Measurements from ENCODE around the gene SEMA3F.
"Not testable (repeated sequence)": the region's sequence is repeated elsewhere in the genome, so short reads cannot be mapped to it uniquely, and the experiment has no call there.

Gene SEMA3F

DNA sequence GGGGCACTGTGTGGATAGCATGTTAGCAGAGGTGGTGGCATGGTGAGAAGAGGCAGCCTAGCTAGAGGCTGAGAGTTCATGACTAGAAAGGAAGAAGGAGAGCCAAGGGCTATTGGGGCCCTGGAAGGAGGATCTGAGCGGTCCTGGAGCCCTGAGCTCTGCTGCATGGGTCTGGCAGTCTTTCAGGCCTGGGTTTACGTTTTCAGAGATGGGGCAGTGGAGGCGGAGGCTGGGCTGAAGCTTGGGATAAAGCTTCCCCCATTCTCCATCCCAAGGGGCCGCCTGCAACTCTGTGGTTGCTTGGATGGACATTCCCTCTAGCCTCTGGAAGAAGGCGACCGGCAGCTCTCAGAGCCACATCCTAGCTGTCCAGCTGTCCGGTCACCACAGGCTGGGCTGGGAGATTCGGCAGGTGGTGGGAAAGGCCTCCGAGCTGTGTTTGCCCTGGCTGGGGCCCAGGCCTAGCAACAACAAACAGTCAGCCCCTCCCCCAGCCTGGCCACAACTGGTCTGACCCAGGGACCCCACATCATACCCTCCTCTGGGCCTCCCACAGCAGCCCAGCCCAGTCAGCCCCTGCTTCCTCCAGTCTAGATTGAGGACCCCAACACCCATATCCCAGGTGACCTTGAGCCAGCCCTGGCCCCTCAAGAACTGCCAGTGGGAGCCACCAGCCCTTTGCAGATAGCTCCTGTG lies 48.1 kb downstream of the SEMA3F start:
- Mint-ChIP-seq H3K27ac (no peak overlapping the region), H3K4me3 (no peak overlapping the region), H3K9me3 (no peaks in the 10 kb centered on the region), H3K36me3 (no peaks in the 10 kb centered on the region), H3K4me1 (no peaks in the 10 kb centered on the region), H3K27me3 (peaks cover 26% of the 10 kb centered on the region)

DNA sequence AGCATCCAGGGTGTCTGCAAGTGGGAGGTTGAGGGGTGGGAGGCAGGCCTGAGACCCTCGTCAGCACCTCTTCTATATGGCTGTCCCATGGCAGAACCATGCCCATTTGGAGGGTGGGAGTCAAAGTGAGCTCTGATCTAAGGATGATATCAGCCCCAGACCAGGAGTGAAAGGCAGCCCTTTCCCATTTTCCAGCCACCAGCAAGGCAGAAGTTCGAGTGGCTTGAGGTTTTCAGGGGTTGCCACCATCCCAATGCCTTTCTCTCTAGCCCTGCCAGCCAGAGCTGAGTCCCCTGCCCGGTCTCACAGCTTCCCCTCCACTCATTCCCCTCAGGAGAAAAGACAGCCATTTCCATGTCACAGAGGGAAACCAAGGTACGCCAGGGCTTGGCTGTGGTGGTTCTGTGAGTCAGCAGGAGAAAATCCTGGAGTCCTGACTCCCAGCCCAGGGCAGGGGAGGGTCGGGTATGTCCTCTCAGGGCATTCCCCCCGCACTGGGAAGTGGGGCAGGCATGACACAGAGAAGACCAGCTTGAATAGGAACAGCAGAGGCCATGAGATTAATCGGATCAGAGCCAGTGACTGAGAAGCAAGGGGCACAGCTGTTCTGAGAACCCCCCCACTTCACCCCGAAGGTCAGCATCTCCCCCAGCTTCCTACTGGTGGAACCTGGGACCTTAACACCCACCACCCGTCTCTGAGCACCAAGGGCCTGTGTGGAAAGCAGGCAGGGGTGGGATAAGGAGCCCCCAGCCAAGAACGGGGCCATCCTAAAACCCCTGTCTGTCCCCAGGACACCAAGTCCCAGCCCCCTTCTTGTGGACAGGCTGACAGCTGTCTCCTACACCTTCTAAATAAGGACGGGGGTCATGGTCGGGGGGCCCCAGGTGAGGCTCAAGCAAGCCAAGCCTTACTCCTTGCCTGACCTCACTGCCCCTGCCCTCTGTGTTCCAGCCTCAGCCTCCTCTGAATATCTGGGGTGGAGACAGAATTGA lies 49.0 kb downstream of the SEMA3F start:
- no peak overlapping the region for H3K27ac Mint-ChIP-seq
- no peaks in the 10 kb centered on the region for H3K4me1 Mint-ChIP-seq
- H3K27me3 Mint-ChIP-seq: peaks cover 27% of the 10 kb centered on the region
- H3K36me3 Mint-ChIP-seq: no peaks in the 10 kb centered on the region
- no peak overlapping the region for H3K4me3 Mint-ChIP-seq
- no peaks in the 10 kb centered on the region for H3K9me3 Mint-ChIP-seq

DNA sequence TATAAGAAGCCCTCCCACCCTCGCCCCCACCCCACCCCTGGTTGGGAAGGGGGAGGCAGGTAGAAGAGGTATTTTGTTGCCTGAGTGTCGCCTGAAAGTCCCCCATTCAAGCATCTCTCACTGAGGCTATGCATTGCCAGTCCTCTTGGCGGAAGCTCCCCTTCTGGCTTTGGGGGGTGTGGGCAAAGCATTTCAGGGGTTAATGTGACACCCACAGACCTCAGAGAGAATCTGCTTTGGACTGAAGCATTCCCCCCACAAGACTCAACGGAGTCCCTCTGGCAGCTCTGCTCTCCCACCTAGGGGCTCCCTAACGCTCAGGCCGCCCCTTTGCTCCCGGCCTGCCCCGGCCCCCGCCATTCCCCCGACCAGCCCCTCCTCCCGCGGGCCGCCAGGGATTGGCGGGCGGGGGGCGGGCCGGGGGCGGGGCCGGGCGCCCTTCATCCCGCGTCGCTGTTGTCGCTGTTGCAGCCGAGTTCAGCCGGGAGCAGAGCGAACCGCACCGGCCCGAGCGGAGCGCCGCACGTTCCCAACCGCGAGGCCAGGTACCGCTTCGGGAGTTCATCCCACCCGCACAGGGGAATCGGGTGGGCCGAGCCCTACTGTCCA lies 49.8 kb downstream of the SEMA3F start, which contains the start of gene SLC38A3:
Gene SLC38A3, plus strand, starts transcription at position 468 of the 609 bp plus-strand sequence. CDS start 8,929 bp downstream, outside the sequence.
- Mint-ChIP-seq H3K36me3 (no peaks in the 10 kb centered on the region), H3K27me3 (peaks cover 27% of the 10 kb centered on the region), H3K27ac (no peak within 1 kb of the TSS), H3K9me3 (no peaks in the 10 kb centered on the region), H3K4me3 (no peak within 1 kb of the TSS), H3K4me1 (no peaks in the 10 kb centered on the region)

DNA sequence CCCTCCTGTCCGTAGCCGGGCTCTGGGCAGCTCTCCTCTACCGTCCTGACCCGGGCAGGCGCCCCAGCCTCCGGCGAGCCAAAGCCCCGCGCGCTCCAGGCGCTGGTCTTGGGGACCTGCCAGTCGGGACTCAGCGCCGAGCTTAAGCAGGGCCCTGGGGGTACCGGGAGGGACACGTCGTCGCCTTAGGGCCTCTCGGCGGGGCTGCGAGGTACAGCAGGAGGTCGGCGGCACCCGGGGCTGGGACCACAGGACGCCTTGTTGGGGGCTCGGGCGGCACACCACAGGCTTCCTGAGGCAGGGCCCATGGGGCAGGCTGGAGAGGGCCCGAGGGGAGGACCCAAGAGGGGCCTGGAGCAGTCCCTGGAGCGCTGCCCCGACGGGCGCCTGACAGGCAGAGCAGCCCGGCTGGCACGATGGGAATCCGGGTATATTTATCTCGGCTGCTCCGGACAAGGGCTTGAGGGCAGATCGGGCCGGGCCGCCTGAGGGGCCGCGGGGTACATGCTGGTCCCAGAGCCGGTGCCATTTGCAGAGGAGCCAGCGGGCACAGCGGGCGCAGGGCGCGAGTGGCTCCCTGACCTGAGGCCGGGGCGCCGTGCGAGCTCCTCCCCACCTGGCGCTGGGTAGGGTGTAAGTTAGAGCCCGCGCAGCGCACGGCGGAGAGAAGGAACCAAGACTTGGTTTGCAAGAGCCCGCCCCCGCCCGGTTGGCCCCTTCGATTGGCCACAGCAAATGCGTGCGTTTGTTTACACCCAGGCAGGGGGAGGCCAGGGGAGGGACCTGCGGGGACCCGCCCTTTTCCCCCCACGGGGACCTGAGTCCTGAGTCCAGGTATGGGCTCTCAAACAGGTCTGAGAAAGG lies 50.5 kb downstream of the SEMA3F start:
- Mint-ChIP-seq H3K4me1 (no peaks in the 10 kb centered on the region), H3K4me3 (no peak overlapping the region), H3K27me3 (peaks cover 26% of the 10 kb centered on the region), H3K9me3 (no peaks in the 10 kb centered on the region), H3K27ac (no peak overlapping the region), H3K36me3 (no peaks in the 10 kb centered on the region)

DNA sequence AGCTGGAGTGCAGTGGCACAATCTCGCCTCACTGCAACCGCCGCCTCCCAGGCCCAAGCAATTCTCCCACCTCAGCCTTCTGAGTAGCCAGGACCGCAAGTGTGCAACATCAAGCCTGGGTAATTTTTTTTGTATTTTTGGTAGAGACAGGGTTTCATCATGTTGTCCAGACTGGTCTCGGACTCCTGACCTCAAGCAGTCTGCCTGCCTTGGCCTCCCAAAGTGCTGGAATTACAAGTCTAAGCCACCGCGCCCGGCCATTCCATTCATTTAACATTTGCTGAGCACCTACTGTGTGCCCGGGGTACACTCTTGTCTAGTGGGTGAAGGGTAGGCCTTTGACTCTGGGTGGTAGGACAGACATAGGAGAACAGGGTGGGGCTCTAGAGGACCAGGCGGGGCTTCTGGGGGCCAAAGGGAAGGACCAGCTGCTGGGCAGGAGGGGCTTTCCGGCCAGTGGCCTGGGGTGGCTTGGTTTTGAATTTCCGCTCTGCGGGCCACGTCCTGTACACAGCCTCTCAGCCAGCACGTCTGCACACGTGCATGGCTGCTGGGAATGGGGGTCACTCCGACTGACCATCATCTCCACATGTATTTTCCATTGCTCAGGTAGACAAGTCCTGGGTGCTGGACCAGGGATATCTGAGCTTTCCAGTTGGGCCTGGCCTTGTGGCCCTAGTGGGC lies 52.4 kb downstream of the SEMA3F start:
- peaks cover 21% of the 10 kb centered on the region for H3K27me3 Mint-ChIP-seq
- H3K27ac Mint-ChIP-seq: no peak overlapping the region
- no peak overlapping the region for H3K4me3 Mint-ChIP-seq
- H3K4me1 Mint-ChIP-seq: no peaks in the 10 kb centered on the region
- no peaks in the 10 kb centered on the region for H3K36me3 Mint-ChIP-seq
- H3K9me3 Mint-ChIP-seq: no peaks in the 10 kb centered on the region

DNA sequence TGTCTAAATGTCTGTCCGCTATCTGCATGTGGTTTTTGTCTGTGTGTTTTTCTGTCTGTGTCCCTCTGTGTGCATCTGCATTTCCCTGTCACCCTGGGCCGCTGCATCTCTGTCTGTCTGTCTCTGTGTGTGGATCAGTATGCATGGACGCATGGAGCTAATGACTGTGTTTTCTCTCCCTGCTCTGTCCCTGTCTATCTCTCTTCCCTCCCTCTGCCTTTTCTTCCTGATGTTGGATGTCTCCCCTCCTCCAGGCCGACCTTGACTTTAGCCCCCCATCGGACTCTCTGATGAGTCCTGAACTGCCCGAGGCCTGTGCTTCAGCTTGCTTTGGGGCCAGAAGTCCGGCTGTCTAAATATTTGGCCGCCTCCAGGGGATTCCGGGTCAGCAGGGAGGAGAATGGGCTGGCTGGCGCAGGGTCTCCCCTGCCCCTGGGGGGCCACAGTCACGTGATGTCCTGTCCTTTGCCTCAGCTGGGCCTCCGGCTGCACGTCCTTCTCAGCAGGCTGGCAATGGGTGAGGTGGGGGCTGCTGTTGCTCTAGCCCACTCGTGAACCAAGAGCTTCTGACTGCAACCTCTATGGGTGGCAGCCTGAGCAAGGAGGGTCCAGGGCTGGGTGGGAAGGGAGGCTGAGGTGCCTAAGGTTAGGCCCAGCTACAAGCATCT lies 53.7 kb downstream of the SEMA3F start:
- Mint-ChIP-seq H3K27me3 (peaks cover 11% of the 10 kb centered on the region), H3K27ac (no peak overlapping the region), H3K9me3 (no peaks in the 10 kb centered on the region), H3K4me1 (no peaks in the 10 kb centered on the region), H3K4me3 (no peak overlapping the region), H3K36me3 (no peaks in the 10 kb centered on the region)

DNA sequence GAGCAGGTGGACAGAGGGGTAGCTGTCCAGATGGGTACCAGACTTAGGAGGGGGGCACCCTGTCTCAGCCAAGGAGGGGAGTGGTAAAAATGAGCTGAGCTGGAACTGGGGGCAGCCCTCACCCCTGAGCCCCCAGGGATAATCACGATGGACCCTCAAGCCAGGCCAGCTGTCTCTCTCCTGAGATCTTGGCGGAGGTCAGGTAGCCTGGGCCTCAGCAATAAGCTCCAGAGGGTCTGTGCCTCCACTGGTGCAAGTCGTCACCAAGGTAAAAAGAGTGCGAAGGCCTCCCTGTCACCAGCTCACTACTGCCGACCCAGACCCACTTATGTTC lies 55.0 kb downstream of the SEMA3F start:
- no peak overlapping the region for H3K4me3 Mint-ChIP-seq
- H3K27me3 Mint-ChIP-seq: peaks cover 7% of the 10 kb centered on the region
- no peaks in the 10 kb centered on the region for H3K9me3 Mint-ChIP-seq
- no peak overlapping the region for H3K27ac Mint-ChIP-seq
- H3K36me3 Mint-ChIP-seq: no peaks in the 10 kb centered on the region
- no peaks in the 10 kb centered on the region for H3K4me1 Mint-ChIP-seq

DNA sequence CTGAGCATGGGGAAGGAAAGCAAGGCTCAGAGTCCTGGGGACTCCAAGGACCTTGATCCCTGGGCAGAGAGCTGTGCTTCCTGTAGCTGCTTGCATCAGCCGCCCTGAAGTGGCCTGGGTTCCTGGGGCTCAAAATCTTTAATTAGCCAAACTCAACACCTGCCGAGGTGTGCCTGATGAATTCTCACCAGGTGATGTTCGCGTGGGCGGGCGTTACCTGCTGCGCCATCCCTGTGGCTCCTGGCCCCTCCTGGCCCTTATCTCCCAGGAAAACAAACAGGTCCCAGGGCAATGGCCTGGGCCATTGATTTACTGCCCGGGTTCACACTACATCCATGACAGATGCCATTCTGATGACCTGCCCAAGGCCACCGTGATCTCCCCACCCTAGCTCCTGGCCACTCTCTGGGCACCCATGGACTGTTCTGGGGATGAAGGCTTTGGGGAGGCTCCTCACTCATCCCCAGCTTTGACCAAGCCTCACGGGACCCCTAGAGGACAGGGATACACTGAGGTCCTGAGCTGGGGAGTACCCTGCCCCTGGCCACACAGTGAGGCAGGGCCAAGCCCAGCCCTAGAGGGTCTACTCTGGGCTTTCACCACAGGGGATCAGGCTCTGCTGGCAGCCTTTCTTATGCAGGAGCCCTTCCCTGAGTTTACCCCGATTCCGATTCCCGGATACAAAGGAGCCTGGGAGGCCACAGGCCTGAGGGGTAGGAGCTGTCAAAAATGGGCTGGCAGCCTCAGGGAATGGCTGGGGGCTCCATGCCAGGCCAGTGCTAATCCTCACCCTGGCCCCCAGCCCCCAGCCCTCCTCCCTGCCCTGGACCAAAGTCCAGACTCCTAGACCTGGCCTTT lies 55.6 kb downstream of the SEMA3F start:
- Mint-ChIP-seq H3K36me3 (no peaks in the 10 kb centered on the region), H3K4me1 (no peaks in the 10 kb centered on the region), H3K27ac (no peak overlapping the region), H3K9me3 (no peaks in the 10 kb centered on the region), H3K4me3 (no peak overlapping the region), H3K27me3 (peaks cover 7% of the 10 kb centered on the region)

DNA sequence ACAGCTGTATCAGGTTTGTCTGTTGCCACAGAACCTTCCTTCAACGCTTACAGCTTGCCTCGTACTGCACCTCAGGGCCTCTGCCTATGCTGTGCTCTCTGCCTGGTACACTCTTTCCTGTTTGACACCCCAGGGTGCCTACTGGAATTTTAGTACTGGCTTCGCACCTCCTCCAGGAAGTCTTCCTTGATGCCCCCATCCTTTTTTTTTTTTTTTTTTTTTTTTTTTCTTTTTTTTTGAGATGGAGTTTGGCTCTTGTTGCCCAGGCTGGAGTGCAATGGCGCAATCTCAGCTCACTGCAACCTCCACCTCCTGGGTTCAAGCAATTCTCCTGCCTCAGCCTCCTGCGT lies 56.2 kb downstream of the SEMA3F start:
- not testable (repeated sequence) for H3K27ac Mint-ChIP-seq, H3K36me3 Mint-ChIP-seq, H3K9me3 Mint-ChIP-seq, H3K4me1 Mint-ChIP-seq, H3K27me3 Mint-ChIP-seq, H3K4me3 Mint-ChIP-seq

DNA sequence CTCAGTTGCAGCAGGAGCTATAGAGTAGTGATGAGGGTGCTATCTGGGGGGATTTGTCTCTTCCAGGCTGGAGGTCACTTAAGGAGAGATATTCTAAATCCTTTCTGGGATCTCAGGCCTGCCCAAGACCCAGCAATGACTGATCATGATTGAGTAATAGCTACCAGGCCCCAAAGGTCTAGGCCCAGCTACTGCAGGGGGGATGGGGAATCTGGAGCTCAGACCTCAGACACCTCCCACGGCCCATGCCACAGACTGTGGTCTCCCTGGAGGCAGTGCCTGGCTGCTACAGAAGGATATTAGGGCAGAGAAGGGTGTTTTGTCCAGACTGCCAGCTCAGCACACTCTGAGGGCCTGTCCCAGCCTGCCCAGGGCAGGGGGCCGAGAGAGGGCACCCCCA lies 56.8 kb downstream of the SEMA3F start:
- H3K4me3 Mint-ChIP-seq: no peak overlapping the region
- H3K9me3 Mint-ChIP-seq: no peaks in the 10 kb centered on the region
- no peak overlapping the region for H3K27ac Mint-ChIP-seq
- H3K27me3 Mint-ChIP-seq: peaks cover 1% of the 10 kb centered on the region
- no peaks in the 10 kb centered on the region for H3K4me1 Mint-ChIP-seq
- no peaks in the 10 kb centered on the region for H3K36me3 Mint-ChIP-seq

DNA sequence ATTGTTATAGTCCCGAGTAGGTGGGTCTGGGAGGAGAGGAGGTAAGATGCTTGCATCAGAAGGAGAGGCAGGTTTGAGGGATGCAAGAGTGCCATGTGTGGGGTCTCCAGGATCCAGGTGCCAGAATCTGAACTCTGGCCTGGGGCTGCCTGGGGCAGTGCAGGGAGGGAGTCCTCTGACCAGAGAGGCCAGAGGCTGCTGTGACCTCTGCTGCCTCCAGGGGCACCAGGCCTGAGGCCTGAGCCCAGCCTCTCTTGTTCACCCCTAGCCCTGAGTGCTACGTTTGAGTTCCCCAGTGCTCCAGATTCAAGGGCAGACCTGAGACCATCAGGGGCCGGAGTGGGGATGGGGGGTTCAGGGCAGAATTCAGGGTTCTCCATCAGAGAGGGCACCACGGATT lies 57.4 kb downstream of the SEMA3F start:
- H3K27me3 Mint-ChIP-seq: peaks cover 1% of the 10 kb centered on the region

DNA sequence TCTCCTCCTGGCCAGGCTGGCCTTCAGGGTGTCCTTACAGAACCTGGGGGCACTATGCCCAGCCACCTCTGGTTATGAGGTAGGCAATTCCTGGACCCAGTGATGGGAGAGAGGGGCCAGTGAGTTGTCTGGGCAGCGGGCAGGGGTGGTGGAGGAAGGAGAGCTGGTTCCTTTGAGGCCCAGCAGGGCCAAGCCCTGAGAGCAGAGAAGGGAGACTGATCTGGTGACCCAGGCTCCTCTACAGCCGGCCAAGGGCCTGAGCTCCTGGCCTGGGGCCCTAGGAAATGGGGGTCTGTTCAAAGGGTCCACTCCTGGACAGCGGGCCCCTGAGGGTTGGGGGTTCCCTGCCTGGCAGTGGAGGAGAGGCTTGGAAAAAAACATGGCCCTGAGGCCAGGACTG lies 57.8 kb downstream of the SEMA3F start:
- Mint-ChIP-seq H3K9me3 (no peaks in the 10 kb centered on the region), H3K27me3 (peaks cover 1% of the 10 kb centered on the region), H3K36me3 (no peaks in the 10 kb centered on the region), H3K4me3 (no peak overlapping the region), H3K27ac (no peak overlapping the region), H3K4me1 (no peaks in the 10 kb centered on the region)

More for the DNA sequence above, 57.4 kb downstream of the SEMA3F start:
- Mint-ChIP-seq H3K36me3 (no peaks in the 10 kb centered on the region), H3K9me3 (no peaks in the 10 kb centered on the region), H3K4me1 (no peaks in the 10 kb centered on the region), H3K4me3 (no peak overlapping the region), H3K27ac (no peak overlapping the region)

DNA sequence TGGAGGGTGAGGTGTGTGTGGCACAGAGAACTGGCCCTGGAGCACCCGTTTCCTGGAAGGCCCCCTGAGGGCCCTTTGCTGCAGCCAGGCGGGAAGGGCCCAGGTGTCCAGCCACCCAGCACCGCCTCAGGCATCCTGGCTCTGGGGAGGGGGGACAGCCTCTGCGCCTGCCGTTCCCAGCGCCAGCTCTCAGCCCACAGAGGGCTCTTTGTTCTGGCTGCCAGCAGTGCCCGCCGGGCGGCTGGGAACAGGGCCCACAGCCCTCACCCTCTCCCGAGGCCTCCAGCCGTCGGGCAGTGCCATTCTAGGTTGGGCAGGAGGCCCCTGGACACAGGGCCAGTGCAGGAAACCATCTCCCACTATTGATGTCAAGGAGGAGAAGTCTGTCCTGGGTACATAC lies 58.2 kb downstream of the SEMA3F start:
- Mint-ChIP-seq H3K4me1 (no peaks in the 10 kb centered on the region), H3K9me3 (no peaks in the 10 kb centered on the region), H3K36me3 (no peaks in the 10 kb centered on the region), H3K27me3 (peaks cover 1% of the 10 kb centered on the region), H3K27ac (no peak overlapping the region), H3K4me3 (no peak overlapping the region)

DNA sequence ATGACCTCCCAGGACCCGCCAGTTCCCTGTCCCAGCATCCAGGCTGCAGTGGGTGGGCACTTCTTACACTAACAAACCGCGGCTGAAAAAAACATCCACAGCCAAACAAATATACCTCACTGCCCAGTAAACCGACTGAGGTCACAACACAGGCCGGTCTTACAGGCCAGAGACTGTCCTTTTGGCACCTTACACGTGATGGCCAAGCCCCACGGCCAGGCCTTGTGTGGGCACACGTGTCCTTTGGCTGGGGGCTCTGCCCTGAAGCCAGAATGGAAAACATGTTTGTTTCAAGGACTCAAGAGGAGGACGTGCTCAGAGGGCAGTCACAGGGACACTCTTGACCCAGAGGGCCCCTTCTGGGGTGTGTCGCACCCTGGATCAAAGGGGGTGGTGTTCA lies 59.7 kb downstream of the SEMA3F start:
- Mint-ChIP-seq H3K4me3 (no peak overlapping the region), H3K9me3 (no peaks in the 10 kb centered on the region), H3K4me1 (no peaks in the 10 kb centered on the region), H3K27ac (no peak overlapping the region), H3K36me3 (no peaks in the 10 kb centered on the region), H3K27me3 (no peaks in the 10 kb centered on the region)

Data from activated naive CD4-positive, alpha-beta T cell treated with anti-CD3 and anti-CD28 coated beads, Interleukin-2, amount 50 U/mL, for 24 hours (primary cell).